ENCODE data around the gene ROBO3.

ROBO3 gene

GRCh38 chr11:124843616-124843910 lies 21.7 kb upstream of the ROBO3 start:
- no peak for DNase-seq

DNA sequence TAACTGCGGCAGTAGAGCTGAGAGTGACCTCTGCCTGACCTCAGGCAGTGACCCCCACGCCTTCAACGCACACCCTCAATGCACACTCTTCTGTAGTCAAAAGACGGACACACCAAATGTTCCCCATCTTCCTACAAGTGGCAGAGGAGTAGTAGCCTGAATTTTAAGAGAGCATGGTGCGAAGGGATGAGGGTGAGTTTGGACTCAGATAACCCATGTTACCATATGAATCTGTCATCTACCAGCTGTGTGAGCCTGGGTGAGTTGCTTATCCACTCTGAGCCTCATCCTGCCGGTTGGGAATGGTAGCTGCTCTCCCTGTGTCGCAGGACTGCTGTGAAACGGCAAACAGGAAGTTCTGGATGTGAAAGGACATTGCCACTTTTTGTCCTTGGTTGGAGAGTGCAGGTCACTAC lies 20.6 kb upstream of the ROBO3 start:
- DNase-seq: no peak

DNA sequence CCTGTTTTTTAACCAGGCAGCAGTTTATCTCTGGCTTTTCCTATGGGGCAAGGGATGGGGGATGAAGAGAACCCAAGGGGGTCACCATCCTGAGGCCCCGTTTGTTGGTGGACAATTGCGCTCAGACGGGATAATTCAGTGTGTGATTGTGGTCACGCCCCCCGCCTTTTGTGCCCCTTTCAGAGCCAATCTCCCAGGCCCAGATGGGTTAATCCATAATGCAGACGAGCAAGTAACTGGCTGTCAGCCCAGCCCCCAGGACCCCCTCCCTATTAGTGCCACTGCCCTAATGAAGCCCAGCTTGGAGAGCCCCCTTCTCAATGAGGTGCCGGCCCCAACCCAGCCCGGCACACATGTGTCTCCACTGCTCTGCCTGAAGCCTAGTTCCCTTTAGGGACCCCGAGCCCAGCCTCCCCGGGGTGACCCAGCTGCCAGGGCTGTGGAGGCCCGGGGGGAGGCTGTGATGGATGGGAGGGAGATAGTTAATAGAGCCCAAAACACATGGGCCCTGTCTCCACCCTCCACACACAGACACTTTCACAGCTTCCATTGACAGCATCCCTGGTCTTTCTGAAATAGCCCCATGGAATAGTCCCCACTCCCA lies 19.1 kb upstream of the ROBO3 start:
- DNase-seq: no peak

DNA sequence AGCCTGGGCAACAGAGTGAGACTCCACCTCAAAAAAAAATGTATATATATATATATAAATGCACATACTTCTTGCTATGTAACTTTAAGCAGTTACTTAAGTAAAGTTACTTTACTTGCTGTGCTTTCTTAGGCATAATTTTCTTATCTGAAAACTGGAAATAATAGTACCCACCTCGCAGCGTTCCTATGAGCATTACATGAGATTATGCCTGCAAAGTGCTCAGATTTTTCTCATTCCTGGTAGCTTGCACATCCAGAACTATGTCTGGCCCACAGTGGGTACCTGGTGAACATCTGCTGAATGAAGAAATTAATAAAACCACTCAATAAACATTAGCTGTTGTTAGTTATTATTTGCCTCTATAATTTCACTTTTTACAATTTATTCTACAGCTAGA lies 6.1 kb upstream of the ROBO3 start:
- no peak for DNase-seq

DNA sequence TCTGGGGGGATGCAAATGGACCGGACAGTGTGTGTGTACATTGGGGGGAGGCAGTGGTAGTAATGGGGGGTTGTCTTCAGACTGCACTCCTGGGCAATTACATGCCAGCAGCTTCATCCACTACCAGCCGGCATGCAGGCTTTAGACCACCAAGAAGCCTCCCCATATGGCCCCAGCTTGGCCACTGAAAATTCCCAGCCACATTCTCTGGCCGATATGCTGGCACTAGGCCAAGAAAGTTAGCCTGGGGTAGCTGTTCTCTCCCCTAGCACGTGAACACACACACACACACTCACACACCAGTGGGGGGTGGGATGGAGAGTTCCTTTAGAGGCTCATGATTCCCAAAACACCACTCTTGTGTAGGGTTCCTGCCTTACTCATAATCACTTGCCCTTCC lies 3.6 kb upstream of the ROBO3 start:
- no peak for DNase-seq

DNA sequence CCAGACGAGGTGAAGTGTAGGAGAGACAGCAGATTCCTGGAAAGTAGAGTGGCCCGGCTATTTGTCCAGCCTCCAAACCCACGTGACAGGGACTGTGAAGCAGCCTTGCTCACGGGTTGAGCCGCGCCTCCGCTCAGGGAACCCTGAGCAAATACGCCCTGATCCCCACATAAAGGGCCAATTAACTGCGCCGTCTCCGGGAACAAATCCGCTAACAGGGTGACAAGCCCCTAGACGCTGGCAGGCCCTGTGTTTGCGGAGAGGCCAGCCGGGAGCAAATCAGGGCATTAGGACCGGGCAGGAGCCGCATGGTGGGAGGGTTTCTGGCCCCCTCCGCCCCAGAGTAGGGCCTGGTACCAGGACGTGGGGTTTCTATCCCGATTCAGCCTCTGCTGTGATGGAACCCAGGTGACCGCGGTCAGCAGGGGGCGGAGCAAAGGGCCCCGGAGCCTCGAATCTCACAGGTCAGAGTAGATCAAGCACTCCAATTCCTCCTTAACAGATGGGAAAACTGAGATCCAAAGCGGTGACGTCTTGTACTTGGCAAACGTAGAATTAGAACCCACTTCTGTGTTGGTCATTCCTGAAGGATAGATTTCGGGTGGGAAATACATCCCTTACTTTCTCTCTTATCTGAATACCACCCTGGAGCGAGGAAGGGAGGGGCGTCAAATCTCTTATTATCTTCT lies 2.0 kb upstream of the ROBO3 start:
- DNase-seq: peak; percentile 10

DNA sequence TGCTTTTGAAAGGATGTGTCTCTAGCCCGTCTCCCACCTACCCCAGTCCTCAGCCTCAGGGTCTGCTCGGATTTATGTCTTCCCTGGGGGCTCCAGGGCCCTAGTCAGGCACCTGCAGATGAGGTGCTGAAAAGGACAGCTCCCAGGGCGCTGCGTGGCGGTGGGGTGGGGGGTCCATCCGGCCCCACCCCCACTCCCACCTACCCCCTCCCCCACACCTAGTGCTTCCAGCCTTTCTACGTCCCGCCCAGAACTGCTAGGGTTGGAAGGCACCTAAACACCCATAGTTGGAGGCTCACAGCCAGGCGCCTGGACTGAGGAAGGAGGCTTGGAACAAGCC lies 1.4 kb upstream of the ROBO3 start:
- no peak for DNase-seq

GRCh38 chr11:124864176-124864891 lies 898 bp upstream of the ROBO3 start:
- no peak for DNase-seq

GRCh38 chr11:124864892-124865180 lies 396 bp upstream of the ROBO3 start:
- no peak for DNase-seq

DNA sequence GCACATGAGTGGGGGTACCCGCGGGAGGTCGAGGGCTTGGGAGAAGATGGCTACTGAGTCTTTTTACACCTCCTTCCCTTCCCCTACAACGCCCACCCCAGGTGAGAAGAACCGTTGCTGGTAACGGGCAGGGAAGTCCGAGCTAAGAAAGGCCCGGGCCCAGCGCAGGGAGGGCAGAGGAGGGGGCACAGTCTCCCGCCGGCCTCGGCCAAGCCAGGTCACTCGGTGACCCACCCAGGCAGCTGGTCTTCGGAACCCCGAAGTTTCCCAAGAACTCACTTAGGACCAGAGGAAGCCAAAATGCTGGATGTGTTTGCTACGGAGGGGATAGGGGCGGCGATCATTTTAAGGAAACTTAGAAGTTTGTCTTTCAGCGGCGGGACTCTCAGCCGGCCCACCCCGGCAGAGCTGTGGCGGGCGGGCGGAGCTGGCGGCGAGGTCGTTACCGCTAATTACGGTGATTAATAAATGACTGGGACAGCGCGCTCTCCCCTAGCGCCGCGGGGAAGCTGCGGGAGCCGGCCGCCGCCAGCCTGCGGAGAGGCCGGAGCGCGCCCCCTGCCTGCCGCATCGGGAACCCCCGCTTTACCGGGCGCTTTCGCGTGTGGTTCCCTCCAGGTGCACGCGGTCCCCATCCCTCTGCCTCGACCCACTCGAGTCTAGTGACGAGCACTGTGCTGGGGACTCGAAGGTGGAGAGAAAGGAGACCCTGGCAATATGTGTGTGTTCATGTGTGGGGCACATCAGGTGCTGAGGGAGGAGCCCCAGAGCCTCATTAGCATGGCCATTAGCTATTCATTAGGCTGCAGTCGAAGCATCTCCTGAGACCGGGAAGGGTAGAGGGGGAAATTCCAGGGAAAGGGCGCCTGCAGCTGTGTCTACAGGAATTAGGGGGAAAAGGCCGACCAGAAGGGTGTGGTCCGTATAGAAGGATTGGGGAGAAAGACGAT lies 945 bp downstream of the ROBO3 start:
- no peak for DNase-seq

DNA sequence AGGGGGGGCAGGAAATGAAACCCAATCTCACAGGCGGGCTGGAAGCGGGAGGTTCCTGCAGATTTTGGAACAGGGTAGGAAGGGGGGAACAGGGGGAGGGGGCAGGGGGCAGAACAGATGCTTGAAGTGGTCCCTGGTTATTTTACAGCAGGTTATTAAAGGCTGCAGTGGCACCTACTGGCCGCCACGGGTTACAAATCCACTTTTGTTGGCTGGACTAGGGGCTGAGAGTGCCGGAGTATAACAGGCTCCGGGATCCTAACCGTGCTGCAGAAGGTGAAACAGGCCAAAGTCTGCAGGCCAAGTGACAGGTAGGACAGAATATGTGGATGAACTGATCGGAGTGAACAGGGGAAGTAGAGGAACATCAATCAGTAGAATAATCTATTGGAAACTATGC lies 2.5 kb downstream of the ROBO3 start:
- DNase-seq: peak; percentile 11

GRCh38 chr11:124868331-124869274 lies 3.4 kb downstream of the ROBO3 start:
- DNase-seq: no peak

GRCh38 chr11:124869331-124869730 lies 4.1 kb downstream of the ROBO3 start:
- DNase-seq: no peak

DNA sequence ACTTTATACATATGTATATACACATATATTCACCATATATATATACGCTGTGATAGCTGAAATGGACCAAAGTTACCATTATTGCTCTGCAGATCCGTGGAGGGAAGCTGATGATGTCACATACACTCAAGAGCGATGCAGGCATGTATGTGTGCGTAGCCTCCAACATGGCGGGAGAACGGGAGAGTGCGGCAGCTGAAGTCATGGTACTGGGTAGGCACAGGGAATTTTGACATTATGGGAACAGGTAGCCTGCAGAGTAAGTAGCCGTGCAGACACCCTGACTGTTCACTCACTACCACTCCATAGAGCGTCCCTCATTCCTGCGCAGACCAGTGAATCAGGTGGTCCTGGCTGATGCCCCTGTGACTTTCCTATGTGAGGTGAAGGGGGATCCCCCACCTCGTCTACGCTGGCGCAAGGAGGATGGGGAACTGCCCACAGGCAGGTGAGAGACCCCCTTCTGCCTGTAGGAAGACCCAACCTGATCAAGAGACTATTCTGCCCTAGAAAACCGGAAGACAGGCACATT lies 4.7 kb downstream of the ROBO3 start:
- no peak for DNase-seq

- DNase-seq: no peak
Observed at GRCh38 chr11:124870430-124870829, 5.2 kb downstream of the ROBO3 start.

DNA sequence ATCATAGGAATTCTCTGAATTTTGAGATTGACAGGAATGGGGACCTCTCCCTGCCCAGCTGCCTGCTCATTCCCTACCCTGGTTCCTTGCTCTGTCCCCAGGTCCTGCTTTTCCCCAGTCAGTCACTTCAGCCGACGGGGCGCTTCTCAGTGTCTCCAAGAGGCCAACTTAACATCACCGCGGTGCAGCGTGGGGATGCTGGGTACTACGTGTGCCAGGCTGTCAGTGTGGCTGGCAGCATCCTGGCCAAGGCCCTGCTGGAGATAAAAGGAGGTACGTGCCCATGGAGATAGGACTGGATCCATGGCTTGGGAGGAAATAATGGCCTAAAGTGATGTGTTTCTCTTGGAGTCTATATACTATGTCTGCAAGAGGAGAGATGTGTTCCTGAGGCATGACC lies 7.0 kb downstream of the ROBO3 start:
- no peak for DNase-seq

DNA sequence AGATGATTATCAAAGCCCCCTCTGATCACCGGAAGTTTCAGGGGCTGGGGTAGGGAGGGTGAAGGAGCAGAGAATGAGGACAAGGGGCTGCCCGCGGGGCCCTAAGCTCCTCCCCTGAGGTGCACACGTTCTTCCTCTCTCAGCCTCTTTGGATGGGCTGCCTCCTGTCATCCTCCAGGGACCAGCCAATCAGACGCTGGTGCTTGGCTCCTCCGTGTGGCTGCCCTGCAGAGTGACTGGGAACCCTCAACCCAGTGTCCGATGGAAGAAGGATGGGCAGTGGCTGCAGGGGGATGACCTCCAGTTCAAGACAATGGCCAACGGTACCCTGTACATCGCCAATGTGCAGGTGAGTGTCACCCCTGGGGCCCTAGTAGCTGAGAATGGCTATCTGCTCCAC lies 7.5 kb downstream of the ROBO3 start:
- DNase-seq: no peak

- DNase-seq: no peak
Observed at GRCh38 chr11:124873951-124874350, 8.7 kb downstream of the ROBO3 start.

DNA sequence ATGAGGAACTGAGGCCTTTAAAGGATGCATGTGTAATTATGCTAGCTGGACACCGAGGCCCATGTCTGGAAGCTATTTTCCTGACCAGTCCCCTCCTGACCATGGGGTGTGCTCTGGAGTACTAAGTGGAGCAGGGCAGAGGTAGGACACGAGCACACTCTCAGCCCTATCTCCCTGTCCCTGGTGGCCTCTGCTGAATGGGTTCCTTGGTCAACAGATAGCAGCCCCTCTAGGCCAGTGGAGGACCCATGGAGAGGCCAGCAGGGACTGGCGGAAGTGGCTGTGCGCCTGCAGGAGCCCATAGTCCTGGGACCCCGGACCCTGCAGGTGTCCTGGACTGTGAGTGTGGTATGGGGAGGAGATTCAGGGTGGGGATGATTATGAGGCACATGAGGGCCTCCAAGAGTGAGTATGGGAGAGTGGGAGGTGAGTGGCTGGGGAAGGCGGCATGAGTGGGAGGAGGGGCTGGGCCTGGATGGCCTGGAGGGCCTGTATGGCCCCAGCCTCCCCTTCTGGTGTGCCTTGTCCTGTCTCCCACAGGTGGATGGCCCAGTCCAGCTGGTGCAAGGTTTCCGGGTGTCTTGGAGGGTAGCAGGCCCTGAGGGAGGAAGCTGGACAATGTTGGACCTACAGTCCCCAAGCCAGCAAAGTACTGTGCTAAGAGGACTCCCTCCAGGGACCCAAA lies 9.5 kb downstream of the ROBO3 start:
- DNase-seq: no peak

- DNase-seq: no peak
Observed at GRCh38 chr11:124875401-124875800, 10.2 kb downstream of the ROBO3 start.

GRCh38 chr11:124875943-124876817 lies 10.9 kb downstream of the ROBO3 start:
- DNase-seq: peak; percentile 33
